GM23338 (cell line): ENCODE data around the gene CLEC17A. TPM values are rescaled to one million over a fixed set of nuclear protein-coding genes. Genes with fewer than 3 reads are reported as not detected.

ENCODE experiments used
- ATAC-seq: fragments of 200-7000 bp; cut with Tn5 transposase; 3 replicates; pipeline ENCODE4 v1.9.1; 2020
- DNase-seq: peaks from one replicate; pipeline ENCODE4 v3.0.0-alpha.2; 2015; ENCODE audit warnings: low spot score
- H2AFZ ChIP-seq: fragments of 200-600 bp; sonication (generic); 2 replicates; pipeline ENCODE4 v1.8.0; 2016; ENCODE audit warnings: antibody characterized with exemption, mild to moderate bottlenecking, moderate library complexity
- H3F3A ChIP-seq: fragments of 200-600 bp; sonication (generic); replicated peaks from 2 replicates; pipeline ENCODE4 v1.8.0; 2017; ENCODE audit warnings: antibody characterized with exemption, mixed run types, low read depth
- H3K27ac ChIP-seq: fragments of 200-600 bp; sonication (generic); 2 replicates; pipeline ENCODE4 v1.6.1; 2016; ENCODE audit warnings: low read depth
- H3K27me3 ChIP-seq: fragments of 200-600 bp; sonication (generic); 2 replicates; pipeline ENCODE4 v1.8.0; 2016; ENCODE audit warnings: mild to moderate bottlenecking, mixed run types, moderate library complexity; ENCODE audit not compliant: insufficient read depth
- H3K36me3 ChIP-seq: fragments of 200-600 bp; sonication (generic); 2 replicates; pipeline ENCODE4 v1.8.0; 2016; ENCODE audit warnings: mild to moderate bottlenecking; ENCODE audit not compliant: insufficient read depth
- H3K4me1 ChIP-seq: fragments of 200-600 bp; sonication (generic); 2 replicates; pipeline ENCODE4 v1.8.0; 2016; ENCODE audit warnings: mild to moderate bottlenecking, moderate library complexity; ENCODE audit not compliant: insufficient read depth
- H3K4me2 ChIP-seq: fragments of 200-600 bp; sonication (generic); 2 replicates; pipeline ENCODE4 v1.7.1; 2017; ENCODE audit warnings: mixed run types
- H3K4me3 ChIP-seq: fragments of 200-600 bp; sonication (generic); 2 replicates; pipeline ENCODE4 v1.6.1; 2016; ENCODE audit warnings: mixed run types
- H3K79me2 ChIP-seq: fragments of 200-600 bp; sonication (generic); replicated peaks from 2 replicates; pipeline ENCODE4 v1.8.0; 2017; ENCODE audit warnings: mild to moderate bottlenecking; ENCODE audit not compliant: insufficient read depth
- H3K9me2 ChIP-seq: fragments of 200-600 bp; sonication (generic); 2 replicates; pipeline ENCODE4 v1.8.0; 2017; ENCODE audit not compliant: insufficient read depth
- H4K20me1 ChIP-seq: fragments of 200-600 bp; sonication (generic); replicated peaks from 2 replicates; pipeline ENCODE4 v1.8.0; 2017; ENCODE audit warnings: mild to moderate bottlenecking; ENCODE audit not compliant: insufficient read depth
- H3K27ac Mint-ChIP-seq: 2 replicates; pipeline ENCODE4 v1.8.0; 2020; ENCODE audit warnings: inconsistent platforms, mild to moderate bottlenecking, moderate library complexity, mixed read lengths
- H3K27me3 Mint-ChIP-seq: 3 replicates; pipeline ENCODE4 v1.8.0; 2022; ENCODE audit warnings: low read depth, mild to moderate bottlenecking, moderate library complexity, mixed read lengths, inconsistent platforms; ENCODE audit not compliant: insufficient read depth, poor library complexity
- H3K36me3 Mint-ChIP-seq: 3 replicates; pipeline ENCODE4 v1.8.0; 2021; ENCODE audit warnings: low read depth, mild to moderate bottlenecking, inconsistent platforms, moderate library complexity, mixed read lengths
- H3K4me1 Mint-ChIP-seq: 3 replicates; pipeline ENCODE4 v1.8.0; 2020; ENCODE audit warnings: mild to moderate bottlenecking, inconsistent platforms, mixed read lengths
- H3K4me3 Mint-ChIP-seq: 3 replicates; pipeline ENCODE4 v1.8.0; 2021; ENCODE audit warnings: moderate library complexity, mild to moderate bottlenecking, inconsistent platforms, mixed read lengths
- H3K9me3 Mint-ChIP-seq: 3 replicates; pipeline ENCODE4 v1.8.0; 2020; ENCODE audit warnings: moderate library complexity, mild to moderate bottlenecking, inconsistent platforms, mixed read lengths
- EZH2phosphoT487 ChIP-seq: fragments of 200-600 bp; sonication (generic); IDR thresholded peaks from one replicate; pipeline ENCODE4 v1.8.1; 2018; ENCODE audit warnings: antibody characterized with exemption; ENCODE audit not compliant: unreplicated experiment
- JUNB ChIP-seq: IDR thresholded peaks from one replicate; pipeline ENCODE4 v1.6.1; 2016; ENCODE audit warnings: antibody characterized with exemption; ENCODE audit not compliant: unreplicated experiment
- REST ChIP-seq: IDR thresholded peaks from one replicate; pipeline ENCODE4 v1.6.1; 2018; ENCODE audit warnings: antibody characterized with exemption; ENCODE audit not compliant: unreplicated experiment
- ZNF462 ChIP-seq: fragments of 250-450 bp; sonication (Bioruptor Pico); IDR thresholded peaks from 2 replicates; pipeline ENCODE4 v1.5.0; 2020; ENCODE audit warnings: mild to moderate bottlenecking, moderate library complexity
- polyA plus RNA-seq: library from polyadenylated mRNA; unstranded; fragments of >200 nt; fragmentation: Nextera tagmentation; extraction: Ambion mirVana; gene quantifications from 2 replicates; pipeline ENCODE4 v1.2.1, GENCODE V29; 2016
- total RNA-seq: library from RNA; depleted of rRNA; stranded (reverse); fragments of >200 nt; shearing (Covaris generic); gene quantifications from 2 replicates; pipeline ENCODE4 v1.2.3, GENCODE V29; 2014

CLEC17A gene
- total and polyA plus RNA-seq, 2 experiments from 2014 or later, result 0.17 TPM; not detected in 1

- TF ChIP-seq ZNF462 (CRISPR knock-in tag) (no peak), REST (no peak)
These were observed 28.5 kb upstream of the CLEC17A start (continued) for GRCh38 chr19:14554382-14554812.

GRCh38 chr19:14555918-14556661 lies 26.8 kb upstream of the CLEC17A start:
- no peaks in the 10 kb centered on the region for H3K36me3 ChIP-seq
- Mint-ChIP-seq H3K27me3 (peaks cover 22% of the 10 kb centered on the region), H3K36me3 (no peaks in the 10 kb centered on the region), H3K4me3 (no peak overlapping the region), H3K4me1 (peaks cover 29% of the 10 kb centered on the region), H3K27ac (peak overlapping the region; percentile 74), H3K9me3 (no peaks in the 10 kb centered on the region)
- peaks cover 3% of the 10 kb centered on the region; the same call in 1 of the 2 replicates for H3F3A ChIP-seq
- no peak overlapping the region for H2AFZ ChIP-seq
- no peak overlapping the region for H3K4me3 ChIP-seq
- H3K4me2 ChIP-seq, result no peak overlapping the region
- no peaks in the 10 kb centered on the region for H3K27me3 ChIP-seq
- 0 out of 2 replicates have a peak overlapping the region, but pooled peaks have one; percentile 72 for H3K27ac ChIP-seq
- DNase-seq (no peak), ATAC-seq (no peak)
- H3K4me1 ChIP-seq, result peaks cover 14% of the 10 kb centered on the region; the same call in 1 of the 2 replicates
- H4K20me1 ChIP-seq, result peaks cover 10% of the 10 kb centered on the region; the same call in 1 of the 2 replicates
- H3K79me2 ChIP-seq, result peaks cover 58% of the 10 kb centered on the region
- H3K9me2 ChIP-seq, result no peaks in the 10 kb centered on the region
- TF ChIP-seq EZH2phosphoT487 (no peak), JUNB (no peak), ZNF462 (CRISPR knock-in tag) (no peak)
